Psoas muscle (tissue), 8 donors: ENCODE data around the gene KASH5. TPM values are rescaled to one million over a fixed set of nuclear protein-coding genes. Genes with fewer than 3 reads are reported as not detected.

Source experiments
- ATAC-seq, 4 donors: fragments of 200-7000 bp; cut with Tn5 transposase; one replicate each; pipeline ENCODE4 v1.9.1; 2020; ENCODE audit warnings: moderate library complexity in 3 of 4, mild to moderate bottlenecking in 2 of 4
- DNase-seq, 2 donors: peaks; one replicate each; pipeline ENCODE4 v3.0.0-alpha.2; 2020
- H3K27ac ChIP-seq: fragments of 200-600 bp; one replicate; pipeline ENCODE4 v1.8.0; 2022
- H3K27me3 ChIP-seq, 3 donors: fragments of 200-600 bp in 1 of 3; one replicate each; pipeline versions ENCODE4 v1.6.1 to v1.8.0; 2013 to 2022; ENCODE audit warnings: low read length in 2 of 3, mild to moderate bottlenecking in 2 of 3, moderate library complexity in 1 of 3; ENCODE audit not compliant: insufficient read depth in 3 of 3
- H3K36me3 ChIP-seq, 2 donors: fragments of 200-600 bp in 1 of 2; one replicate each; pipeline versions ENCODE4 v1.6.1 to v1.8.0; 2013 to 2022; ENCODE audit warnings: low read depth in 1 of 2, mild to moderate bottlenecking in 1 of 2, moderate library complexity in 1 of 2; ENCODE audit not compliant: insufficient read depth in 1 of 2
- H3K4me1 ChIP-seq: fragments of 200-600 bp; one replicate; pipeline ENCODE4 v1.8.0; 2022
- H3K4me3 ChIP-seq: fragments of 200-600 bp; one replicate; pipeline ENCODE4 v1.8.0; 2022; ENCODE audit warnings: mild to moderate bottlenecking
- H3K9me3 ChIP-seq: fragments of 200-600 bp; one replicate; pipeline ENCODE4 v1.8.0; 2022
- CTCF ChIP-seq: fragments of 200-600 bp; IDR thresholded peaks from one replicate; pipeline ENCODE4 v1.8.0; 2022; ENCODE audit warnings: antibody characterized with exemption
- WGBS, 3 donors: extraction: QIAGEN DNeasy Blood & Tissue Kit; methylation state at CpG; one replicate each; pipeline versions ENCODE4 v1.1.6 to v1.1.7; 2013; 5-methylcytosine and 5-hydroxymethylcytosine counted together
- intact Hi-C, 2 donors: fragments of 100-400 bp; cut with DNase I; formaldehyde crosslinking; loops; one replicate each; pipeline versions ENCODE4 v1.11.0 to v1.14.2; 2022
- polyA plus RNA-seq, 3 donors: library from polyadenylated mRNA; stranded (reverse); fragments of 200-250 nt; gene quantifications; one replicate each; pipeline ENCODE4 v1.2.3, GENCODE V29; 2013
- total RNA-seq, 4 donors: library from RNA; stranded (reverse); fragmentation: NEBNext Ultra II Directional in 2 of 4; extraction: Animal tissue kit (Norgen Biotek cat#: 25700) in 2 of 4; gene quantifications; one replicate each; pipeline versions ENCODE4 v1.2.1 to v1.2.4, GENCODE V29; 2021 to 2023
- donor health status: healthy with polysubstance abuse.
- donor health status: DM: no; HTN: no; CAD: no; lungs with moderate emphysema.
- donor health status: Bipolar disorder and iron deficiency.
- donor health status: healthy.
- donor health status: DM: yes; HTN: yes; CAD: no.
- donor health status: DM: no; HTN: no; CAD: no.
- donor health status: DM: no; HTN: no; CAD: no.
- donor health status: DM: yes; HTN: yes; CAD: no.

Gene KASH5
- total and polyA plus RNA-seq, 7 donors = not detected

GRCh38 chr19:49413348-49413747 is 25.3 kb downstream of the KASH5 start:
- Histone ChIP-seq H3K9me3 (no peaks in the 10 kb centered on the region), H3K36me3 (no peaks in the 10 kb centered on the region), H3K4me1 (no peaks in the 10 kb centered on the region), H3K4me3 (no peak overlapping the region), H3K27ac (no peak overlapping the region), H3K27me3 (peaks cover 0 to 28% (median 6%) of the 10 kb centered on the region in 3 donors)
- TF ChIP-seq CTCF = no peak
- intact Hi-C loops = no loop called here
- ATAC-seq = no peak
- WGBS, 3 donors = 58 to 70% (median 63%) methylated on average over 9 of the region's 9 CpGs
- no peak for DNase-seq

- Histone ChIP-seq H3K27me3 (peaks cover 0 to 38% (median 3%) of the 10 kb centered on the region in 3 donors), H3K9me3 (no peaks in the 10 kb centered on the region), H3K36me3 (no peaks in the 10 kb centered on the region), H3K4me3 (no peak overlapping the region), H3K27ac (no peak overlapping the region), H3K4me1 (no peaks in the 10 kb centered on the region)
- 74 to 96% (median 81%) methylated on average over 3 of the region's 3 CpGs for WGBS, 3 donors
- DNase-seq (no peak), ATAC-seq (no peak)
- intact Hi-C loops = no loop called here
- no peak for TF ChIP-seq CTCF
These were observed 26.2 kb downstream of the KASH5 start for GRCh38 chr19:49414256-49414655.

GRCh38 chr19:49415102-49415809 is 27.2 kb downstream of the KASH5 start:
- no peaks in the 10 kb centered on the region for H3K9me3 ChIP-seq
- no peak overlapping the region for H3K4me3 ChIP-seq
- H3K4me1 ChIP-seq = no peaks in the 10 kb centered on the region
- no peak overlapping the region for H3K27ac ChIP-seq
- no peak for ATAC-seq
- DNase-seq = no peak
- intact Hi-C loops = no loop called here
- H3K36me3 ChIP-seq = no peaks in the 10 kb centered on the region
- TF ChIP-seq CTCF = no peak
- WGBS, 3 donors = 58 to 71% (median 60%) methylated on average over 15 of the region's 15 CpGs
- peaks cover 0 to 48% (median 4%) of the 10 kb centered on the region in 3 donors for H3K27me3 ChIP-seq

GRCh38 chr19:49415810-49416200 is 27.8 kb downstream of the KASH5 start:
- Histone ChIP-seq H3K9me3 (no peaks in the 10 kb centered on the region), H3K27ac (no peak overlapping the region), H3K4me3 (no peak overlapping the region), H3K36me3 (no peaks in the 10 kb centered on the region), H3K27me3 (peaks cover 0 to 50% (median 8%) of the 10 kb centered on the region in 3 donors), H3K4me1 (peaks cover under 1% of the 10 kb centered on the region)
- ATAC-seq (no peak), DNase-seq (no peak)
- intact Hi-C loops = no loop called here
- 71 to 75% (median 74%) methylated on average over 2 of the region's 2 CpGs for WGBS, 3 donors
- no peak for TF ChIP-seq CTCF

GRCh38 chr19:49417088-49417487 is 29.0 kb downstream of the KASH5 start:
- Histone ChIP-seq H3K4me3 (no peak overlapping the region), H3K4me1 (peaks cover 9% of the 10 kb centered on the region), H3K36me3 (no peaks in the 10 kb centered on the region), H3K9me3 (no peaks in the 10 kb centered on the region), H3K27ac (no peak overlapping the region), H3K27me3 (peaks cover 0 to 61% (median 13%) of the 10 kb centered on the region in 3 donors)
- 46 to 60% (median 48%) methylated on average over 5 to 7 of the region's 7 CpGs for WGBS, 3 donors
- intact Hi-C loops = no loop called here
- ATAC-seq = no peak
- no peak for DNase-seq
- TF ChIP-seq CTCF = no peak
